Activated naive CD4-positive, alpha-beta T cell treated with anti-CD3 and anti-CD28 coated beads, Interleukin-2, amount 10 ng/mL, durations not matched to agents 7 days and 5 days (primary cell): ENCODE measurements around the gene SLC44A1.

ENCODE experiments used
- CTCF ChIA-PET: fragments of 350-600 bp; sonication (Branson Sonifier 250); formaldehyde crosslinking; loops from one replicate; lab custom pipeline; 2021; ENCODE audit warnings: antibody characterized with exemption; lab: Charles Lee
- DNase-seq: peaks from one replicate; pipeline ENCODE4 v3.0.0-alpha.2; 2020
- H3K27ac Mint-ChIP-seq: one replicate; pipeline ENCODE4 v1.8.0; 2021; ENCODE audit warnings: mild to moderate bottlenecking, moderate library complexity, mixed read lengths
- H3K27me3 Mint-ChIP-seq: one replicate; pipeline ENCODE4 v1.8.0; 2021; ENCODE audit warnings: mild to moderate bottlenecking, mixed read lengths
- H3K36me3 Mint-ChIP-seq: one replicate; pipeline ENCODE4 v1.8.0; 2021; ENCODE audit warnings: mixed read lengths
- H3K4me1 Mint-ChIP-seq: one replicate; pipeline ENCODE4 v1.8.0; 2021; ENCODE audit warnings: mixed read lengths
- H3K4me3 Mint-ChIP-seq: one replicate; pipeline ENCODE4 v1.8.0; 2021; ENCODE audit warnings: mild to moderate bottlenecking, moderate library complexity, mixed read lengths
- H3K9me3 Mint-ChIP-seq: one replicate; pipeline ENCODE4 v1.8.0; 2021; ENCODE audit warnings: mixed read lengths

Gene SLC44A1

GRCh38 chr9:105226055-105226454, 18.4 kb upstream of the SLC44A1 start:
- H3K36me3 Mint-ChIP-seq: no peaks in the 10 kb centered on the region
- H3K4me3 Mint-ChIP-seq: no peak overlapping the region
- H3K27me3 Mint-ChIP-seq: peaks cover 3% of the 10 kb centered on the region
- CTCF ChIA-PET: no interaction called here
- no peak for DNase-seq
- peaks cover 23% of the 10 kb centered on the region for H3K9me3 Mint-ChIP-seq
- H3K4me1 Mint-ChIP-seq: no peaks in the 10 kb centered on the region
- H3K27ac Mint-ChIP-seq: no peak overlapping the region

GRCh38 chr9:105232207-105232606, 12.2 kb upstream of the SLC44A1 start:
- Mint-ChIP-seq H3K9me3 (no peaks in the 10 kb centered on the region), H3K4me3 (no peak overlapping the region), H3K4me1 (no peaks in the 10 kb centered on the region), H3K27me3 (peaks cover 5% of the 10 kb centered on the region), H3K36me3 (no peaks in the 10 kb centered on the region), H3K27ac (no peak overlapping the region)
- DNase-seq: no peak
- CTCF ChIA-PET: no interaction called here

- Mint-ChIP-seq H3K27ac (no peak overlapping the region), H3K4me1 (no peaks in the 10 kb centered on the region), H3K27me3 (peaks cover 12% of the 10 kb centered on the region), H3K4me3 (no peak overlapping the region), H3K36me3 (no peaks in the 10 kb centered on the region), H3K9me3 (no peaks in the 10 kb centered on the region)
- no peak for DNase-seq
- CTCF ChIA-PET: no interaction called here
Measured at GRCh38 chr9:105233873-105234272, 10.6 kb upstream of the SLC44A1 start.

DNA sequence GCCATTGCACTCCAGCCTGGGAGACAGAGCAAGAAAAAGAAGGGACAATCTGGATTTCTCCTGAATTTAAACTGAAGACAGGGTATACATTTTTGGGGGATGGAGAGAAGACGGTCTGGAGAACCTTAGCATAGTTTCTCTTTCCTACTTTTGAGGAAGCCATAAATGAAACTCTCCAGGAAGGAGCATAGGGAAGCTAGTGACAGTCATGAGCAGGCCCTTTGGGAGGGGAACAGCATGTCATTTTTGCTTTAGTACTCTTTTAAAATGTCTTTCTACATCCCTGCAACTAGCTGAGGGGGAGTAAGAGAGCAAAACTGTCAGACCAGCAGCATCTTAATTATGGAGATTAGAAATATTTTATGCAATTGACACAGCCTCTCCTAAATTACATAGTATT, 8.2 kb upstream of the SLC44A1 start:
- no peak overlapping the region for H3K27ac Mint-ChIP-seq
- H3K4me1 Mint-ChIP-seq: no peaks in the 10 kb centered on the region
- peaks cover 22% of the 10 kb centered on the region for H3K27me3 Mint-ChIP-seq
- no peak for DNase-seq
- no peaks in the 10 kb centered on the region for H3K36me3 Mint-ChIP-seq
- no peak overlapping the region for H3K4me3 Mint-ChIP-seq
- CTCF ChIA-PET: no interaction called here
- H3K9me3 Mint-ChIP-seq: no peaks in the 10 kb centered on the region

DNA sequence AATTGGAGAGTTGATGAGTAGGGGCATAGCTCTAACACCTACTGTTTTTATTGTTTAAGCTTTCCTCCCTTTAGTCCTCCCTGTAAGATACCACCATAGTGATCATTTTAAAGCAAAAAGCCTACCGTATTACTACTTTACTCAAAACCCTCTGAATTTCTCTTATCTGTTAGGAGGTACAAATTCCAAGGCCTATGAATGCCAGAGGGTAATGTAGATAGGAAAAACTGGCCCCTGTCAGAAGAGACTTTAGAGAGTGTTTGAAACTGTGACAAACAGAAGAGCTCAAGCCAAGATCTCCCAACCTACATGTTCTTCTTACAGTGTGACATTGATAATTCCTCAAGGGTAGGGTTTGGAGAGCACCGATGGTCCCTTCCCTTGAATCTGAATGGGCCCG, 7.2 kb upstream of the SLC44A1 start:
- Mint-ChIP-seq H3K4me1 (no peaks in the 10 kb centered on the region), H3K27ac (no peak overlapping the region), H3K9me3 (no peaks in the 10 kb centered on the region), H3K36me3 (no peaks in the 10 kb centered on the region), H3K27me3 (peaks cover 28% of the 10 kb centered on the region), H3K4me3 (no peak overlapping the region)
- CTCF ChIA-PET: no interaction called here
- no peak for DNase-seq

- CTCF ChIA-PET: no interaction called here
- Mint-ChIP-seq H3K4me3 (no peak overlapping the region), H3K27me3 (peaks cover 36% of the 10 kb centered on the region)
Measured at GRCh38 chr9:105238302-105238701, 6.1 kb upstream of the SLC44A1 start.

DNA sequence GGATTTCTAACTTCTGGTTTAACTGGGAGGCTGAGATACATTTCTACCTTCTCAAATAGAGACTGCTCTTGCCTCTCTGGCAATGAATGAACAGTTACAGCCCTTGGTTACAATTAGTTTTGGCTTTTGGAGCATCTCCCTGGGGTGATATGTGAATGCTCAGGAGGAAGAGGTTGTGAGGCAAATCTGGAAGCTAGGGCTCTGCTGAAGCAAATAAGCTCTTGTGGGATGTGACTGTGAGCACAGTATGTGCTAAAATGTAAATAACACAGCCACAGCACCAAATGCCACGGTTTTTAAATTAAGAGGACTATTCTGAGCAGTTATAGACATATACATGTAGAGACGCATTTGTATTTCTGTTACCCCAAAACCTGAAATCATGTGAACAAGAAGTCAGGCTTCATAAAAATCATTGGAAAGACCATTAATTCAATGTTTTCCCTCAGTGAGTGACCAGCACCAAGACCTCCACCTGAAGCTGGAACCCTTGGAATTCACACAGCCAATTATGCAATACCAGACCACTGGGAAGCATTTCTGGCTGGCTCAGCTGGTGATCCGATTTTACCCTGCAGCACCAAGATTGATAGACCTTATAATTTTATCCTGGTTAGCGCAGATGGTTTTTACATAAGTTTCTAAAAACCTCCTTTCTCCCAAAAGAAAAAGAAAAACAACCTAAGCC, 3.0 kb upstream of the SLC44A1 start:
- Mint-ChIP-seq H3K4me3 (no peak overlapping the region), H3K27ac (no peak overlapping the region), H3K36me3 (no peaks in the 10 kb centered on the region), H3K27me3 (peaks cover 54% of the 10 kb centered on the region), H3K4me1 (peaks cover 22% of the 10 kb centered on the region), H3K9me3 (no peaks in the 10 kb centered on the region)
- CTCF ChIA-PET: no interaction called here
- DNase-seq: no peak

More at GRCh38 chr9:105238302-105238701, 6.1 kb upstream of the SLC44A1 start:
- DNase-seq: no peak
- H3K27ac Mint-ChIP-seq: no peak overlapping the region
- peaks cover 4% of the 10 kb centered on the region for H3K4me1 Mint-ChIP-seq
- H3K9me3 Mint-ChIP-seq: no peaks in the 10 kb centered on the region
- no peaks in the 10 kb centered on the region for H3K36me3 Mint-ChIP-seq

DNA sequence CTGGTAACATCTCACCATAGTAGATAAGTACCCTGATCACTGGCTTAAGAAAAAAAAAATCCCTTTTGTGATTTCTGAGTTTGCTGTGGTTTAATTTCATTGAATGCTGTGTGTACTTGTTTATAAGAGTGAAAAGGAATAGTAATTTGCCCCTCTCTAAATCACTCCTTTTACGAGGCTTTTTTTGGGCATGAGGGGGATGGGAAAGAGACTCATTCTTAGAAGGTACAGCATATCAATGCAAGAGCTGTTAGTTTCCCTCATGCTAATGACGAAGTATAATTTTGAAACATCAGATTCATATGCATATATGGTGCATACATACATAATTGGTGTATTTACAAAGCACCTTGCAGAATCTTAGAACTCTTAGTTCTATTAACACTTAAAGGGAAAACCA, 2.4 kb upstream of the SLC44A1 start:
- H3K9me3 Mint-ChIP-seq: no peaks in the 10 kb centered on the region
- H3K4me1 Mint-ChIP-seq: peaks cover 22% of the 10 kb centered on the region
- DNase-seq: no peak
- no peak overlapping the region for H3K27ac Mint-ChIP-seq
- H3K27me3 Mint-ChIP-seq: peaks cover 56% of the 10 kb centered on the region
- CTCF ChIA-PET: no interaction called here
- no peaks in the 10 kb centered on the region for H3K36me3 Mint-ChIP-seq
- H3K4me3 Mint-ChIP-seq: no peak overlapping the region

- H3K9me3 Mint-ChIP-seq: no peaks in the 10 kb centered on the region
- peaks cover 22% of the 10 kb centered on the region for H3K4me1 Mint-ChIP-seq
- H3K27ac Mint-ChIP-seq: no peak overlapping the region
- CTCF ChIA-PET: no interaction called here
- DNase-seq: no peak
- no peaks in the 10 kb centered on the region for H3K36me3 Mint-ChIP-seq
- no peak overlapping the region for H3K4me3 Mint-ChIP-seq
- H3K27me3 Mint-ChIP-seq: peaks cover 61% of the 10 kb centered on the region
Measured at GRCh38 chr9:105242557-105242956, 1.9 kb upstream of the SLC44A1 start.

- CTCF ChIA-PET: interaction anchor here (0.7 kb wide), 1 partner anchor 390 kb away, joined by 3 read pairs; no protein-coding TSS in a partner anchor
- H3K27me3 Mint-ChIP-seq: peaks cover 57% of the 10 kb centered on the region
- no peak overlapping the region for H3K4me3 Mint-ChIP-seq
- DNase-seq: no peak
- H3K27ac Mint-ChIP-seq: no peak overlapping the region
- no peaks in the 10 kb centered on the region for H3K9me3 Mint-ChIP-seq
- no peaks in the 10 kb centered on the region for H3K36me3 Mint-ChIP-seq
- peaks cover 22% of the 10 kb centered on the region for H3K4me1 Mint-ChIP-seq
Measured at GRCh38 chr9:105243015-105243686, 1.3 kb upstream of the SLC44A1 start.

DNA sequence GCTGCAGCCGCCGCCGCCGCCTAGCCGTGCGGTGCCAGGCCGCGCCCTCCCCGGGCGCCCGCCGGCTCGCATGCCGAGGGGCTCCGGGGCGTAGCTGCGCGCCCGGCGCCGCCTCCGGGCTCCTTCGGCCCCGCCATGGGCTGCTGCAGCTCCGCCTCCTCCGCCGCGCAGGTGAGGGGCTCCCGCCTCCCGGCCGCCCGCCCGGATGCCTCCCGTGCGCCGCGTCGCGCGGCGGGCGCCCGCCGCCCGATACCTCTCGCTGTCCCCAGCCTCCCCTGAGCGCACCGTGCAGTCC, 230 bp downstream of the SLC44A1 start:
- DNase-seq: no peak
- peaks cover 22% of the 10 kb centered on the region for H3K4me1 Mint-ChIP-seq
- H3K36me3 Mint-ChIP-seq: no peaks in the 10 kb centered on the region
- peak overlapping the region; percentile 78 for H3K4me3 Mint-ChIP-seq
- peaks cover 54% of the 10 kb centered on the region for H3K27me3 Mint-ChIP-seq
- H3K27ac Mint-ChIP-seq: peak overlapping the region; percentile 69
- CTCF ChIA-PET: interaction anchor here (0.9 to 1.8 kb wide), 6 partner anchors 12 to 170 kb away, joined by 3 to 7 read pairs (median 3); no protein-coding TSS in a partner anchor
- H3K9me3 Mint-ChIP-seq: no peaks in the 10 kb centered on the region

DNA sequence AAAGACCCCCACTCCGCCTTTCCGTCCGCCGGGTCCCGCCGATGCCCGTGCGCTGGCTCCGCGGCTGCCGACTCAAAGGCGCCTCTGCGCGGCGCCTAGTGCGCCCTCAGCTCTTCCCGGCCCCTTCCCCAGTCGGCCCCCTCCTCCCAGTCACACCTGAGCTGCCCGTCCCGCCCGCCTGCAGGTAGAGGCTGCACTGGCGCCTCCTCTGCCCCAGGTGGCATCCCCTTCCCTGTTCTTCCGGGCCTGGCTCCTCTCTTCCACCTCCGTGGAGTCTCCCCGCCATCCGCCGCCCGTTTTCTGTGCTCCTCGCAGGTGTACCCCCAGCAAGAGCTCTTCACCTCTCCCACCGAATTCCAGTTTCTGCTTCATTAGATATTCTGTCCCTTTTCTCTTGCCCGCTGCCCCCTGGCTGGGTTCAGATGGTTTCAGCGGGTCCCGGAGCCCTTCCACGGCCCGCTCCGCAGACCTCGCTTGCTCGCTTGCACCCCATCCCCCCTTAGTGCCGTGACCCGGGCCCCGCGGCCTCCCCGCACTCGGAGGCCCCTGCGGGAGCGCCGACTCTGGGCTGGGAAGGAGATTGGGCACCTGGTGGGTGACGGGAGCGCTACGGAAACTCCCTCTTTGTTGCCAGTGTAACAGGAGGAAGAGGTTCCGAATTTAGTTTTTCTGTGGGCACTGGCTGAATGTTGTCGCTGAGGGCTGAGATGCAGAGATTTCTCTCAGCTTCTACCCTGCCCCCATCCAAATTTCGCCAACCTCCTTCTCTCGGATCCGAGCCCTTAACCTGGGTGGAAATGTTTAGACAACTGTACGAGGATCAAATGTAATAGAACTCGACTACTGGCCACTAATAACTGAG, 809 bp downstream of the SLC44A1 start:
- H3K4me3 Mint-ChIP-seq: peak overlapping the region; percentile 78
- H3K36me3 Mint-ChIP-seq: no peaks in the 10 kb centered on the region
- H3K9me3 Mint-ChIP-seq: no peaks in the 10 kb centered on the region
- H3K27ac Mint-ChIP-seq: peak overlapping the region; percentile 69
- H3K4me1 Mint-ChIP-seq: peaks cover 22% of the 10 kb centered on the region
- CTCF ChIA-PET: interaction anchor here (0.9 to 1.8 kb wide), 5 partner anchors 11 to 169 kb away, joined by 3 to 7 read pairs (median 3); no protein-coding TSS in a partner anchor
- H3K27me3 Mint-ChIP-seq: peaks cover 51% of the 10 kb centered on the region
- peak; percentile 57 for DNase-seq

DNA sequence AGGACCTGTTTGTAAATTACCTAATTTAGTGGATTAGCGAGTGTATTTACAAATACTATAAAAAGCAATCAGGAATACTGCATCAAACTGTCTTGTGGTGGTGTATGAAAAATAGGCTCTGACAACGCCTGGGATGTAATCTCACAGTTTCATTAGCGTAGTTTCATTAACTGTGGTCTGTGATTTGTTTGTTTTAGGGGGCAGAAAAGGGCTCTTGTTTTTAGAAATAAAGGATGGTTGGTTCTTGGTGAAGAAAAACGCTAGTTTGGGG, 1.4 kb downstream of the SLC44A1 start:
- no peak for DNase-seq
- H3K27me3 Mint-ChIP-seq: peaks cover 47% of the 10 kb centered on the region
- CTCF ChIA-PET: interaction anchor here (1.4 to 1.8 kb wide), 2 partner anchors 11 to 169 kb away, joined by 3 to 7 read pairs; no protein-coding TSS in a partner anchor
- H3K4me1 Mint-ChIP-seq: peaks cover 22% of the 10 kb centered on the region
- H3K36me3 Mint-ChIP-seq: no peaks in the 10 kb centered on the region
- no peak overlapping the region for H3K27ac Mint-ChIP-seq
- H3K4me3 Mint-ChIP-seq: peak overlapping the region; percentile 78
- H3K9me3 Mint-ChIP-seq: no peaks in the 10 kb centered on the region

DNA sequence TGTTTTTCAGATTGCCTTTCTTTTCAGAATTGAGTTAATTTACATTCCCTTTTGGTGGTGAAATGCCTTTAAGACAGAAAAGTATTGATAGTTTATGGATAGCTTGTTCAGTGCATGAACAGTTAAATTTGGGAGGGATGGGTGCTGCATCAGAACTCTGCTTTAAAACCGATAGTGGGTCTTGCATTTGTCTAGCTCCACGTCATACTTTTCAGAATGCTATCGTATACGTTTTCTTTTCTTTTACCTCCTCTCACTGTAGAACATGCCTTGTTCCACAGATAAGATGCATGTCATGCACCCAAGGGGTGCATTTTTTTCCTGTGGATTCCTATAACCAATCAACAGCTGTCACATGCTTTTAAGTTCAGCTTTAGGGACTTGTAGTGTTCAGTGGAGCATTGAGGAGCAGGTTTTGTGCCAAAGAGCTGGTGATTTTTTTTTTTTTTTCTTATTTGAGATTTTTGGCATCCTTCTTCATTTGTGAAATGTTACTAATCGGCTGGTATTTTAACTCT, 2.3 kb downstream of the SLC44A1 start:
- DNase-seq: no peak
- H3K27ac Mint-ChIP-seq: no peak overlapping the region
- H3K9me3 Mint-ChIP-seq: no peaks in the 10 kb centered on the region
- peaks cover 22% of the 10 kb centered on the region for H3K4me1 Mint-ChIP-seq
- CTCF ChIA-PET: no interaction called here
- peaks cover 40% of the 10 kb centered on the region for H3K27me3 Mint-ChIP-seq
- no peaks in the 10 kb centered on the region for H3K36me3 Mint-ChIP-seq
- no peak overlapping the region for H3K4me3 Mint-ChIP-seq
